Measurements from ENCODE around the gene TCTN2. TPM values are rescaled to one million over a fixed set of nuclear protein-coding genes. Genes with fewer than 3 reads are reported as not detected.

TCTN2 gene
- 8.2 TPM in 2 replicates for total RNA-seq (2014; rRNA removed; shearing (Covaris generic))

DNA sequence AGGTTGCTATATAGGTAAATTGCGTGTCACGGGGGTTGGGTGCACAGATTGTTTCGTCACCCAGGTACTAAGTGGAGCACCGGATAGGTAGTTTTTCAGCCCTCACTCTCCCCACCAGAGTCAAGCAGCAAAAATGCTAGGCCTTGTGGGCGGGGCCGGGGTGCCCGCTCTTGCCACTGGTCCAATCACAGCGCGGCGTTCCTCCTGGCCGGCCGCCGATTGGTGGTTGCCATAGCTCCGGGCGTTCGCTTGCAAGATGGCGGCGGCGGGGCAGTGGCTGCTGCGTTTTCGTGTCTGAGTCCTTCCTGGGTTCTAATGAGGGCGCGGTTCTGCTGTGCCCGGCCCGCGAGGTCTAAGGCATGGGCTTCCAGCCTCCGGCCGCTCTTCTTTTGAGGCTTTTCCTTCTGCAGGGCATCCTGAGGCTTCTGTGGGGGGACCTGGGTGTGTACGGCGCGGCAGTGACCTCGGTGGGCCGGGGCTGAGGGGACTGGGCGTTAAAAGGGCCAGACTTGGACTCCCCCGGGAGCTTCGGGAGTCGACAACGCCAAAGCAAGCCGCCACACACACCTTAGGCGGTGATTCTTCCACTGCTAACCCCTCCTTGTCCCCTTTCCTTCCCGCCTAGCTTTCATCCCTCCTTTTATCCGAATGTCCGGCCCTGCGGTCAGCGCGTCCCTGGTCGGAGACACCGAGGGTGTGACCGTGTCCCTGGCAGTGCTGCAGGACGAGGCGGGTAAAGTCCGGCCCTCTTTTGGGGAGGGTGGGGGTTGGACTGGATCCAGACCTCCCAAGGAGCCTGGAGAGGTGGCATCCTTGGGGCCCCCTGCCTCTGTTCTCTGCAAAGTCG, at the start of gene TCTN2:
Gene TCTN2 (plus strand): TSS at position 232 of the 847 bp plus-strand sequence. CDS start 128 bp downstream, at position 360.
- DNase-seq (ENCODE audit: low read depth), result peak; percentile 96

GRCh38 chr12:123621619-123622530, 49.0 kb upstream of the TCTN2 start:
- no peak for DNase-seq (ENCODE audit: low read depth)

DNA sequence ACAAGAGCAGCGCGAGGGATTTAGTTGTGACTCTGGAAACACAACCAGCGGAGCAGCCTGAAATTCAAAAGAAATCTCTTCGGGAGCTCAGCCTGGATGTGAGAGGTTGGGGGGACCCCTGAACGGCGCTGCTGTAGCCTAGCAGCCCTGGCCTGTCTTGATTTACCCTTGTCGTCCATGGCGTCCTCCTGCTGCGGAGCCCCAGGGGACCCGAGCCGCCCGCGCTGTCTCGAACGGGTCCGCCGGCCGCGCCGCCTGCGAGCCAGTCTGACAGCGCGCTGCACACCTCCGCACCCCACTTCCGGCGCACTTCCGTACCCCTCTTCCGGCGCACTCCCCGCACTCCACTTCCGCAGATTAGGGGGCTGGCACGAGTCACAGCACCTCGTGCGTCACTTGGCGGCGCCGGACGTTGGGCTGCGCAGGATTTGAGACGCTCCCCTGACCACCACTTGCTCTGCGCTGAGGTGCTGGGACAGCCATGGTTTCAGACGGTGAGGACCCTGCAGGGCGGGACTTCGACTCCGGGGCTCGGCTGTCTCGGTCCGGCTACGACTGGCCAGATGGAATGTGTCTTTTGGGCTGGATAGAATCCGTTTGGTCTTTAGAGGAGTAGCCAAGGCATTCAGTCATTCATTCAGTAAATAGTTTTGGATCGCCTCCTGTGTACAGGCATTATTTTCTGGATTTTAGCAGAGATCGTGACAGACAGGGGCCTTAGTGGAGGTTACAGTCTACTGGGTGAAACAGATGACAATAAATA, 37.4 kb upstream of the TCTN2 start, which contains the start of the genes EIF2B1 and GTF2H3:
Gene EIF2B1 (minus strand): TSS at position 308 of the 763 bp plus-strand sequence. CDS start 129 bp downstream, at position 179.
Gene GTF2H3 (plus strand): TSS at position 451 of the 763 bp plus-strand sequence. CDS start 31 bp downstream, at position 482.
- peak; percentile 99 for DNase-seq (ENCODE audit: low read depth)

DNA sequence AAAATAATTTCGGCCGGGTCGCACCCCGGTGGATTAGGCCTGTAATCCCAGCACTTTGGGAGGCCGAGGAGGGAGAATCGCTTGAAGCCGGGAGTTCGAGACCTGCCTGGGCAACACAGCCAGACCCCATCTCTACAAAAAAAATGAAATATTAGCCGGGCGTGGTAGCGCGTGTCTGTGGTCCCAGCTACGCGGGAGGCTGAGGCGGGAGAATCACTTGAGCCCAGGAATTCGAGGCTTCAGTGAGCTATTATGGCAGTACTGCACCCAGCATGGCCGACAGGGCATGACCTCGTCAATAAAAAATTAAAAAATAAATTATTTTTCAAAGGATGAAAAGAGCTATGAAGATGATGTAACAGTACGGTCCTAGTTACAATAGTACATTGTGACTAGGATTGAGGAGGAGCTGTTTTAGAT, 36.8 kb upstream of the TCTN2 start:
- no peak for DNase-seq (ENCODE audit: low read depth)

- no peak for DNase-seq (ENCODE audit: low read depth)
These were observed 27.0 kb upstream of the TCTN2 start for GRCh38 chr12:123643911-123644310.

DNA sequence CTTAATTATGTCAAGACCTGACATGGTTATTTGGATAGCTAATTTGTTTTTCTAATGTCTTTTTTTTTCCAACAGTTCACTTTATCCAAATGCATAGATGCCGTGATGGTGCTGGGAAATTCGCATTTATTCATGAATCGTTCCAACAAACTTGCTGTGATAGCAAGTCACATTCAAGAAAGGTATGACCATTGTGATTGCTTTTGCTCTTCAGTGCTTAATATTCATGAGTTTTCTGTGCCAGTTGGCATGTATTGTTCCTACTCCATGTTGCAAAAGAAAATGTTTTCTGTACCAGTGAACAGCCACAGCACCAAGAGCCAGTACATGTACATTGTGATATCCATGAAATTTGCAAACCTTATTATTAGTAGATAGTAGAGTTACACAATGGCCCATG, 25.5 kb upstream of the TCTN2 start:
- no peak for DNase-seq (ENCODE audit: low read depth)

- no peak for DNase-seq (ENCODE audit: low read depth)
These were observed 25.0 kb upstream of the TCTN2 start for GRCh38 chr12:123645878-123646277.

DNA sequence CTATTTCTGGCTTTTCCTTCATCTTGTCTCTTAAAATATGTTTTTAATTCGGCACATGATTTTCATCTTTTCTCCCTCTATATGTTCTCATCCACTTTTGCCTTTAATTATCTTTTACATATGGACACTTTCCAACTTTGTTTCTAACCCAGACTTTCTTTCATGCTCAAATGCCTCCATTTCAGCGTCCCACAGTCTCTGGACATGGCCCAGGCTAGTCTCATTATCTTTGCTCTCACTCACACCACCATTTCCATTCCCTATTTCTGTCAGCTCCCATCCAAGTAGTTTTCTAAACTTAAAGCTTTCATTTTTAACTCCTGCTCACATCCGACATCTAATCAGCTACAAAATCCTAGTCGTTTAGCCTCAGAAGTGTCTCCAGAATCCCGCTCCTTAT, 22.5 kb upstream of the TCTN2 start:
- no peak for DNase-seq (ENCODE audit: low read depth)

DNA sequence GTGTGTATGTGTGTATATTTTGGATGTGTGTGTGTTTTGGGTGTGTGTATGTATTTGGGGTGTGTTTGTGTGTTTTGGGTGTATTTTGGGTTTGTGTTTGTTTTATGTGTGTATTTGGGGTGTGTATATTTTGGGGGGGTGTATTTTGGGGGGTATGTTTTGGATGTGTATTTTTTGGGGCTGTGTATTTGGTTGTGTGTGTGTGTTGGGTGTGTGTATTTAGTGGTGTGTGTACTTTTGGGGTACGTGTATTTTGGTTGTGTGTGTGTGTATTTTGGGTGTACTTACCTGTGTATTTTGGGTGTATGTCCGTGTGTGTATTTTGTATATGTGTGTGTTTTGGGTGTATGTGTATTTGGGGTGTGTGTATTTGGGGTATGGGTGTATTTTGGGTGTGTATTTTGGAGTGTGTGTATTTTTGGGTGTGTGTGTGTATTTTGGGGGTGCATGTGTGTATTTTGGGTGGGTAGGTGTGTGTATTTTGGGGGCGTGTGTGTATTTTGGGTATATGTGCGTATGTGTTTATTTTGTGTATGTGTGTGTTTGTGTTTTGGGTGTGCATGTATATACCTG, 16.7 kb upstream of the TCTN2 start:
- DNase-seq (ENCODE audit: low read depth), result no peak

DNA sequence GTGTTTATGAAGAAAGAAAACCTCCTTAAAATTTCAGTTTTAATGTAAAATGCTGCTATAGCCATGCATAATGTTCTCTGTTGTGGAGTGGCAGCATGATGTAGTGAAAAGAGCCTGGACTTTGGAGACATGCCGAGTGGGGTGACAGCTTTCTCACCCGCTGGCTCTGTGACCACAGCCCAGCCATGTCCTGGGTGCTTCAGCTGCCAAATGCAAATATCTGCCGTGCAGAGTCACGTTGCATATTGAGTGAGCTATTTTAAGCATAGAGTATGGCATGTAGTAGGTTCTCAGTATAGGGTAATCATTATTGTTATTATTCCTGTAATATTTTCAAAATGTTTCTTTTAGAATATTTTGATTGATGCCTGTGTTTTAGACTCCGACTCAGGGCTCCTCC, 15.5 kb upstream of the TCTN2 start:
- no peak for DNase-seq (ENCODE audit: low read depth)

GRCh38 chr12:123656392-123656791, 14.5 kb upstream of the TCTN2 start:
- no peak for DNase-seq (ENCODE audit: low read depth)

- DNase-seq (ENCODE audit: low read depth), result no peak
These were observed 13.7 kb upstream of the TCTN2 start for GRCh38 chr12:123657211-123657610.

DNA sequence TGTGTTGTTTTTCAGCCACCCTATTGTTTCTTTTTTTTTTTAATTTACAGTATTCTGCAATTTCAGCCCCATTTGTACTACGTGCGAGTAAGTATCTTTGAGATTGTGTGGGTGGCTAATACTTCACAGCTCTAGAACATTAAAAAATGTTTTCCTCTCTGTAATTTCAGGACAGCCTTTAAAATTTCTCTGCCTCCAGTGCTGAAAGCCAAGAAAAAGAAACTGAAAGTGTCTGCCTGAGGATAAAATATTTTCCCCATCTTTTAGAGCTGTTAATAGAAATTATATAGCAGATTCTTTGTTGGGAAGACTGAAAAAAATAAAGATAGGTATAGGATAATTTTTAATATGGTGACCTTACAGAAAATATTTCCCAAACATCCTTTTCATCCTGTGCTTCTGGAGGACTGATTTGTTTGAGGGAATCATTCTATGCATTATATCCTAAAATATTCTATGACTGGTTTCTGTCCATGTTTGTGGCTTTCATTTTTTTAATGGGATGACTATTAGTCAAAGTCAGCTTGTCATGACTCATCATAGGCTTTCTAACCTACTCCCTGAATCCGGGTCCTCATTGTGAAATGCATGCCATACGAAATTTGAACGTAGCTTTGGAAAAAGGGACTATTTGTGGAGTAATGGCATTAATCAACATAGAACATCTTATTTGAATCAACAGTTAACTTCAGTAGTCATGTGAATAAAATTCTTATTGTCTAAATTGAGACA, 10.8 kb upstream of the TCTN2 start:
- peak; percentile 61 for DNase-seq (ENCODE audit: low read depth)

DNA sequence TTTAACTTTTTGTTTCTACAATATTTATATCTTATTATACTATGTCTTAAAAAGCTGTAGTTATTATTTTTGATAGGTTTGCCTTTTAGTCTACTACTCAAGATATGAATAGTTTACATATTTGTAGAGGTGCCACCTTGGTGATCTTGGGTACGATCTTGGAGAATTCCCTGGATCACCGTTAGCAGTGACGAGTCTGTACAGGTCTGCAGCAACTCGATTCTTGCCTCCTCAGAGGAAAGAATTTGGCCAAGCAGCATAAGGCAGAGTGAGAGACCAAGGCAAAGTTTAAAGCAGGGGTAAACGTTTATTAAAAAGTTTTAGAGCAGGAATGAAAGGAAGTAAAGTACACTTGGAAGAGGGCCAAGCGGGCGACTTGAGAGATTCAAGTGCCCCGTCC, 3.1 kb upstream of the TCTN2 start:
- no peak for DNase-seq (ENCODE audit: low read depth)

GRCh38 chr12:123671876-123672275, 963 bp downstream of the TCTN2 start:
- DNase-seq (ENCODE audit: low read depth), result peak; percentile 9

GRCh38 chr12:123675436-123675835, 4.5 kb downstream of the TCTN2 start:
- no peak for DNase-seq (ENCODE audit: low read depth)

- no peak for DNase-seq (ENCODE audit: low read depth)
These were observed 5.9 kb downstream of the TCTN2 start for GRCh38 chr12:123676616-123677320.

- DNase-seq (ENCODE audit: low read depth), result no peak
These were observed 8.1 kb downstream of the TCTN2 start for GRCh38 chr12:123678981-123679380.

DNA sequence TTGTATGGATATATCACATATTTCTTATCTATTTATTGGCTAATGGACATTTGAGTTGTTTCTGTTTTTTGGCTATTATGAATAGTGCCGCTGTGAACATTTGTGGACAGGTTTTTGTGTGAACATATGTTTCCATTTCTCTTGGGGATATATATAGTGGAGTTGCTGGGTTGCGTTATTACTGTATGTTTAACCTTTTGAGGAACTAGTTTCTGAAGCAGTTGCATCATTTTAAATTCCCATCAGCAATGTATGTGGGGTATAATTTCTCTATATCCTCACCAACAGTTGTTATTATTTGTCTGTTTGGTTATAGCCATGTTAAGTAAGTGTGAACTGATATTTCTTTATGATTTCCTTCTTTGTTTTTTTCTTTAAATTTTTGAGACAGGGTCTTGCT, 10.7 kb downstream of the TCTN2 start:
- DNase-seq (ENCODE audit: low read depth), result no peak

DNA sequence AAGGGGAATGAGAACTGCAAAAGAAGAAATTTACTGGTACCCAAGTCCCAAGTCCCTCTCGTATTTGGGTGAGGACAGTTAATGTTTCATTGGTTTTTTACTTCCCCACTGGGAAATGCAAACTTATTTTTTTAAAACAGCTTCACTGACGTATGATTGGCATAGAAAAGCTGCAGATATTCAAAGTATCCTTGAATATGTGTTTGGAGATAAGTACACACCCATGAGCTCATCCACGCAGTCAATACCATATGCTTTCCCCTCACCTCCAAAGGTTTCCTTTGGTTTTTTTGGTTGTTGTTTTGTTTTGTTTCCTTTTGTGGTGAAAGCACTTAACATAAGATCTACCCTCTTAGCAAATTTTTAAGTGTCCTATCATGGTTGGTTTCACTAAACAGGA, 13.1 kb downstream of the TCTN2 start:
- DNase-seq (ENCODE audit: low read depth), result no peak

All from Daoy (cell line).